Measurements from ENCODE around the gene AMFR. TPM values are rescaled to one million over a fixed set of nuclear protein-coding genes. Genes with fewer than 3 reads are reported as not detected.
A peak's percentile ranks its signal among the peaks of the same experiment; 100 is the strongest.

Gene AMFR
- total RNA-seq, 1 donor from 2014 or later, result 69.9 TPM

- no peak overlapping the region for H3K4me3 Mint-ChIP-seq (ENCODE audit: unreplicated experiment)
- TF ChIP-seq CTCF (IDR thresholded peaks at IDR 0.05; ENCODE audit: partially characterized antibody, unreplicated experiment), result no peak
- H3K36me3 Mint-ChIP-seq (ENCODE audit: unreplicated experiment), result no peaks in the 10 kb centered on the region
- peaks cover 11% of the 10 kb centered on the region for H3K4me1 Mint-ChIP-seq (ENCODE audit: low read depth, unreplicated experiment)
- H3K9me3 Mint-ChIP-seq (ENCODE audit: unreplicated experiment), result peaks cover 4% of the 10 kb centered on the region
- DNase-seq, result no peak
- no peak overlapping the region for H3K27ac Mint-ChIP-seq (ENCODE audit: unreplicated experiment)
- peaks cover 2% of the 10 kb centered on the region for H3K27me3 Mint-ChIP-seq (ENCODE audit: unreplicated experiment)
Observed at GRCh38 chr16:56448005-56448404, 22.7 kb upstream of the AMFR start.

GRCh38 chr16:56447286-56447685, 21.9 kb upstream of the AMFR start:
- TF ChIP-seq CTCF (IDR thresholded peaks at IDR 0.05; ENCODE audit: partially characterized antibody, unreplicated experiment), result no peak
- Mint-ChIP-seq H3K9me3 (ENCODE audit: unreplicated experiment) (peaks cover 4% of the 10 kb centered on the region), H3K27ac (ENCODE audit: unreplicated experiment) (no peak overlapping the region), H3K4me3 (ENCODE audit: unreplicated experiment) (no peak overlapping the region), H3K27me3 (ENCODE audit: unreplicated experiment) (peaks cover 2% of the 10 kb centered on the region), H3K4me1 (ENCODE audit: low read depth, unreplicated experiment) (peaks cover 8% of the 10 kb centered on the region), H3K36me3 (ENCODE audit: unreplicated experiment) (no peaks in the 10 kb centered on the region)
- DNase-seq, result no peak

DNA sequence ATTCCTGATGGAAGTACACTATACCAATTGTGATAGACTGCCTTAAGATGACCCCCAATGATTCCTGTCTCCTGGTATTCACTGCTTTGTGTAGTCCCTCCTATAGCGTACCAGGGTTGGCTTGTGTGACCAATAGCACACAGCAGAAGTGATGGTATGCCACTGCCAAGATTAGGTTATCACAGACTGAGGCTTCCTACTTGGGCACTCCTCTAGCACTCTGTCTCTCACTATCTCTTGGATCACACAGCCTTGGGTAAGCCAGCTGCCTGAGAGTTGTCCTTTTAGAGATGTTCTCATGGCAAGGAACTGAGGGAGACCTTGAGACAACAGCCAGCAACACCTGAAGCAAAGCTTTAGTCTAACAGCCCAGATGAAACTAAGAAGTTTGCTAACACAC, 12.7 kb upstream of the AMFR start:
- Mint-ChIP-seq H3K9me3 (ENCODE audit: unreplicated experiment) (peaks cover 1% of the 10 kb centered on the region), H3K27ac (ENCODE audit: unreplicated experiment) (no peak overlapping the region), H3K36me3 (ENCODE audit: unreplicated experiment) (no peaks in the 10 kb centered on the region), H3K27me3 (ENCODE audit: unreplicated experiment) (no peaks in the 10 kb centered on the region), H3K4me1 (ENCODE audit: low read depth, unreplicated experiment) (no peaks in the 10 kb centered on the region), H3K4me3 (ENCODE audit: unreplicated experiment) (no peak overlapping the region)
- TF ChIP-seq CTCF (IDR thresholded peaks at IDR 0.05; ENCODE audit: partially characterized antibody, unreplicated experiment), result no peak
- no peak for DNase-seq

GRCh38 chr16:56436258-56436657, 10.9 kb upstream of the AMFR start:
- H3K27ac Mint-ChIP-seq (ENCODE audit: unreplicated experiment), result no peak overlapping the region
- TF ChIP-seq CTCF (IDR thresholded peaks at IDR 0.05; ENCODE audit: partially characterized antibody, unreplicated experiment), result no peak
- H3K36me3 Mint-ChIP-seq (ENCODE audit: unreplicated experiment), result no peaks in the 10 kb centered on the region
- no peak overlapping the region for H3K4me3 Mint-ChIP-seq (ENCODE audit: unreplicated experiment)
- no peaks in the 10 kb centered on the region for H3K27me3 Mint-ChIP-seq (ENCODE audit: unreplicated experiment)
- H3K4me1 Mint-ChIP-seq (ENCODE audit: low read depth, unreplicated experiment), result no peaks in the 10 kb centered on the region
- no peaks in the 10 kb centered on the region for H3K9me3 Mint-ChIP-seq (ENCODE audit: unreplicated experiment)
- DNase-seq, result no peak

GRCh38 chr16:56428091-56428490, 2.7 kb upstream of the AMFR start:
- no peak for TF ChIP-seq CTCF (IDR thresholded peaks at IDR 0.05; ENCODE audit: partially characterized antibody, unreplicated experiment)
- peaks cover 4% of the 10 kb centered on the region for H3K9me3 Mint-ChIP-seq (ENCODE audit: unreplicated experiment)
- peaks cover 2% of the 10 kb centered on the region for H3K27me3 Mint-ChIP-seq (ENCODE audit: unreplicated experiment)
- H3K36me3 Mint-ChIP-seq (ENCODE audit: unreplicated experiment), result no peaks in the 10 kb centered on the region
- H3K27ac Mint-ChIP-seq (ENCODE audit: unreplicated experiment), result peak overlapping the region; percentile 53
- peak overlapping the region; percentile 37 for H3K4me3 Mint-ChIP-seq (ENCODE audit: unreplicated experiment)
- peaks cover 21% of the 10 kb centered on the region for H3K4me1 Mint-ChIP-seq (ENCODE audit: low read depth, unreplicated experiment)
- DNase-seq, result no peak

All from glutamatergic neuron (in vitro differentiated cells).